HG02852 (cell line): ENCODE results near the gene ATP12A.

ENCODE experiments used
- ATAC-seq: cut with Tn5 transposase; IDR thresholded peaks from one replicate; pipeline ENCODE4 v1.9.1; 2021; ENCODE audit warnings: mild to moderate bottlenecking, moderate library complexity; ENCODE audit not compliant: unreplicated experiment

ATP12A gene

GRCh38 chr13:24724714-24725113, 44.5 kb downstream of the ATP12A start:
- no peak for ATAC-seq

GRCh38 chr13:24725379-24725778, 45.2 kb downstream of the ATP12A start:
- ATAC-seq: no peak

- peak; percentile 81 for ATAC-seq
These were observed 47.8 kb downstream of the ATP12A start for GRCh38 chr13:24727731-24728601.

GRCh38 chr13:24730873-24731567, 50.8 kb downstream of the ATP12A start:
- peak; percentile 80 for ATAC-seq

- no peak for ATAC-seq
These were observed 54.7 kb downstream of the ATP12A start for GRCh38 chr13:24734950-24735349.

- no peak for ATAC-seq
These were observed 56.8 kb downstream of the ATP12A start for GRCh38 chr13:24737042-24737441.

GRCh38 chr13:24738366-24738847, 58.2 kb downstream of the ATP12A start:
- ATAC-seq: no peak

- ATAC-seq: no peak
These were observed 60.0 kb downstream of the ATP12A start for GRCh38 chr13:24740014-24740890.

GRCh38 chr13:24741016-24741662, 60.9 kb downstream of the ATP12A start:
- ATAC-seq: no peak

GRCh38 chr13:24741791-24742190, 61.6 kb downstream of the ATP12A start:
- no peak for ATAC-seq

- ATAC-seq: no peak
These were observed 62.1 kb downstream of the ATP12A start for GRCh38 chr13:24742294-24742693.

- no peak for ATAC-seq
These were observed 62.8 kb downstream of the ATP12A start for GRCh38 chr13:24742977-24743376.

GRCh38 chr13:24744247-24744646, 64.0 kb downstream of the ATP12A start:
- ATAC-seq: no peak

GRCh38 chr13:24745516-24745860, 65.3 kb downstream of the ATP12A start:
- no peak for ATAC-seq

- no peak for ATAC-seq
These were observed 65.8 kb downstream of the ATP12A start for GRCh38 chr13:24745861-24746617.

GRCh38 chr13:24746618-24747247, 66.5 kb downstream of the ATP12A start:
- no peak for ATAC-seq

GRCh38 chr13:24747248-24748060, 67.2 kb downstream of the ATP12A start:
- no peak for ATAC-seq

- no peak for ATAC-seq
These were observed 67.8 kb downstream of the ATP12A start for GRCh38 chr13:24748061-24748400.

GRCh38 chr13:24759197-24759596, 79.0 kb downstream of the ATP12A start:
- no peak for ATAC-seq
